Measurements from ENCODE around the gene TBK1.

GRCh38 chr12:64455506-64455905, 3.6 kb downstream of the TBK1 start:
- TF ChIP-seq CTCF (IDR thresholded peaks at IDR 0.05; ENCODE audit: low read length) (no peak), EZH2 (optimal IDR thresholded peaks at IDR 0.05; ENCODE audit: low read depth, low read length) (no peak)
